ENCODE data around the gene LAMB1.
A peak's percentile ranks its signal among the peaks of the same experiment; 100 is the strongest.

The LAMB1 gene

GRCh38 chr7:107998660-107999480 lies 4.1 kb downstream of the LAMB1 start:
- DNase-seq (ENCODE audit: low read depth in 2 of 2), result no peak

GRCh38 chr7:107998150-107998549 lies 4.8 kb downstream of the LAMB1 start:
- no peak for DNase-seq (ENCODE audit: low read depth in 2 of 2)

DNA sequence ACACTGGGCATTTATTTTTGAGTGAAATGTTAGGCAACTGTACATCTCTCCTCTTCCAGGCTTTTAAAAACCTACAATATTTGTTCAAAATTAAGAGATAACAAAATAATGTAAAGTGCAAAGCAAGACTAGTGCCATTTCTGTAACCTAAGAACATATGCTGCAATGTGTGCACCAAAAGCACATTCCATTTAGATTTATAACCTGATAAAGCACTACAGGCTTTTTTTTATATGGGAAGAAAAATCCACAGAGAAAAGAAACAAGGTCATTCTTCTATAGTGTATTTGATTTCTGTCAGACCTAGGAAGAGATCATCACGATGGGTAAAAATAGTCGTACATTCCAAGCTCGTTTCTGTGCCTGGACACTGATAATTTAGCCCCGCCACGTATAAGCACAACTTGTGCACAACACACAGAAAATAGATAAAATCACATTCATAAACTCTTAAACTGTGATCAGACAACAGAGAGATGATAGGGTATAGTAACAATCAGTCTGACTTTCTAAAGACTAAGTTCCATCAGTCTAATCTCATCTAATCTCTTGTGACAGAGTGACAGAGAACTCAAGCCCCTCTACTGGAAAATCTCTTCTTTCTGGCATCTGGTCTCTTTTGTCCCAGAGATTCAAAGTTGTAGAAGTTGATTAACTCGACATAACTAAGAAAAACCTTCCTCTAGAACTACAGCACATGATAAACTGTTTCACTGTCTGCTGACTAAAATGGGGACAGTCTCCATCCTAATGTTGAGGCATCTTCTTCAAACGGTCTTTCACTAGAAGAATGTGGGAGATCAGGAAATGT lies 6.7 kb downstream of the LAMB1 start:
- DNase-seq (ENCODE audit: low read depth in 2 of 2), result no peak

- DNase-seq (ENCODE audit: low read depth in 2 of 2), result peak; percentile 76 to 80
Observed at GRCh38 chr7:107995184-107996071, 7.5 kb downstream of the LAMB1 start.

DNA sequence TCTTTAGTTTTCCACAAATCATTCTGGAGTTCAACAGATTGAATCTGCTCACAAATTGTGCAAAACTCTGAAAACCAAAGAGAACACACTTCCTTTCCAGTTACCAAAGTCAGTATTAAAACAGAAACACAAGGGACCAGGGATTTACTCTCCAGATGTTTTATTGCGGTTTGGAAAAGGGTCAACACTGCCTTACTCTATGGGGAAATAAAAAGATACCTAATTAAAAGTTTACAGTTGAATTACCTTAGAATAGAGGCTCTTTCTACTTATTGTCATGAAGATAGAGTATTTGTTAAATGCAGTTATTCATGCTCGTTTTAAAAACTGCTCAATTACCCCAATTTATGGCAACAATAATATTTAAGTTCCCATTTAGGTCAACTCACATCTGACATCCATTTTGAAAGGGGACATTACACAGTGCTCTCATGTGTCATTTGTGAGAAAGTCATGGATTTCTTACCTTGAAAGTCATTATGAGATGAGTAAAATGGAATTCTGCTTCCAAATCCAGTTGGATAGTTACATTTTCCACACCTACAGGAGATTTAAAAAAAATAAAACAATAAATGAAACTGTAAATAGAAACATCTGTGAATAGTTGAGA lies 8.4 kb downstream of the LAMB1 start:
- no peak for DNase-seq (ENCODE audit: low read depth in 2 of 2)

GRCh38 chr7:107993891-107994291 lies 9.1 kb downstream of the LAMB1 start:
- DNase-seq (ENCODE audit: low read depth in 2 of 2), result no peak

GRCh38 chr7:107989618-107990373 lies 13.2 kb downstream of the LAMB1 start:
- peak; percentile 70 to 74 for DNase-seq (ENCODE audit: low read depth in 2 of 2)

DNA sequence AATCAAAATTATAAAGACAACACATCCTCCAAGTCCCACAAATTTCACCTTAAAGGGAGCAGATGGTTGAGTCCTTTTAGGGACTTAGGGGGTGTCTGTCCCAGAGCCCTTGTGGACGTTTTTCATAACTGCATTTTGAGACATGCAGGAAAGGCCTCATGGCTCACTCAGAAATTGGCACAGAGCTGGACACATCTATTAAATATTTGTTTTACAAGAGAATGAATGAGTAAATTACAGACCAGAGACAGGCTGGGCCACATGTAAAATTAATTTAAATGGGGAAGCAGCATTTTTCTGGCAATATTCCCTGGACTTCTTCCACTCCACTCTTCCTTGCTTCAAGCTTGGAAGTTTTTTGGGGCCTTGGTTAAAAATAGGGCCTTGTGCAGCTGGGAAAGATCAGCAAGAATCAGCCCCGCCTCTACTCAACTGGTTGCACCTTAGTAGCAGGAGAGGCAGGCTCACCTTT lies 20.0 kb downstream of the LAMB1 start:
- peak in 1 of 2 experiments; percentile 51 for DNase-seq (ENCODE audit: low read depth in 2 of 2)

- no peak for DNase-seq (ENCODE audit: low read depth in 2 of 2)
Observed at GRCh38 chr7:107982042-107982840, 20.7 kb downstream of the LAMB1 start.

DNA sequence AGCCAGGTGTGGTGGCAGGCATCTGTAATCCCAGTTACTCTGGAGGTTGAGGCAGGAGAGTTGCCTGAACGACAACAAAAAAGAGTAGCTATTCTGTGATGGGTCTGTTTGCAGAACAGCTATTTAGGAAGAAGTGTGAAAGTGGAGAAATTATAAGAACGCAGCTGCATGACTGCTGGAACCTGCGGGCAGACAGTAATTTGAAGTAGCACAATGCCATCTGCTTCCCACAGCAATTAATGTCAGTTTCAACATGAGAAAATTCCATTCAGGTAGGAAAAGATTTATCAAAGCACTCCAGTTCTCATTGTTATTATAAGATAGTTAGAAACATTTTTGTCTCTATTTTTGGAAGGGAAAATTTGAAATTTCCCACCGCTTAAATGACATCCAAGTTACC lies 21.5 kb downstream of the LAMB1 start:
- no peak for DNase-seq (ENCODE audit: low read depth in 2 of 2)

DNA sequence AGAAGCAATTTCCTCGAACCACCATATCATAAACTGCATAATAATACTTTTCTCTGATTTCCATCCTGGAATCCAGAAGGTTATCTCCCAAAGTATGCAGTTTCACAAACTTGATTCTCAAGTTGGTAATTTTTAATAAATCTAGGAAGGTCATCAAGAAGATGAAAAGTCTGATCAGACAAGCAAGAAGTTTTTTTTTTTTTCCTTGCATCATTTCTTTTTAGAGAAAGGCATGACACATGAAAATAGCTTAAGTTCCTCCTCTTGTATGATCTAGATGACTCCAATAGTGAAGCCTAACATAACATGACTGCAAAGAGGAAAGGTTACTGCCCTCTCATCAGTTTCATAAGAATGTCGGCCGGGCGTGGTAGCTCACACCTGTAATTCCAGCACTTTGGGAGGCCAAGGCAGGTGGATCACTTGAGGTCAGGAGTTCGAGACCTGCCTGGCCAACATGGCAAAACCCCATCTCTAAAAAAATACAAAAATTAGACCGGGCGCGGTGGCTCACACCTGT lies 22.2 kb downstream of the LAMB1 start:
- no peak for DNase-seq (ENCODE audit: low read depth in 2 of 2)

DNA sequence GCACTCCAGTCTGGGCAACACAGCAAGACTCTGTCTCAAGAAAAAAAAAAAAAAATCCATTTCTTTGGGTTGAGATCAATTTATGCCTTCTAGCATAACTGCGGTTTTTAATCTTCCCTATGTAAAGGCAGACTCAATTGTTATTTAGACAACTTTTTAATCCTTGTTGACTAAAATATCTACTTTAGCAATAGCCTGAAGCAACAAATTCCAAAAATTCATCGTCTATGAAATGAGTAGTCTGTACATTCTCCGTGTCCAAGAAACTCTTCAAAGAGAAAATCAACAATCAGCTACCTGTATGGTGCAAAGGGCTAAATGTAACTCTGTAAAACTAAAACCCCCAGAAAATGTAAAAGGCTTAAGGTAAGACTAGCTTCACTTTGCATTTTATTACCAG lies 22.8 kb downstream of the LAMB1 start:
- no peak for DNase-seq (ENCODE audit: low read depth in 2 of 2)

DNA sequence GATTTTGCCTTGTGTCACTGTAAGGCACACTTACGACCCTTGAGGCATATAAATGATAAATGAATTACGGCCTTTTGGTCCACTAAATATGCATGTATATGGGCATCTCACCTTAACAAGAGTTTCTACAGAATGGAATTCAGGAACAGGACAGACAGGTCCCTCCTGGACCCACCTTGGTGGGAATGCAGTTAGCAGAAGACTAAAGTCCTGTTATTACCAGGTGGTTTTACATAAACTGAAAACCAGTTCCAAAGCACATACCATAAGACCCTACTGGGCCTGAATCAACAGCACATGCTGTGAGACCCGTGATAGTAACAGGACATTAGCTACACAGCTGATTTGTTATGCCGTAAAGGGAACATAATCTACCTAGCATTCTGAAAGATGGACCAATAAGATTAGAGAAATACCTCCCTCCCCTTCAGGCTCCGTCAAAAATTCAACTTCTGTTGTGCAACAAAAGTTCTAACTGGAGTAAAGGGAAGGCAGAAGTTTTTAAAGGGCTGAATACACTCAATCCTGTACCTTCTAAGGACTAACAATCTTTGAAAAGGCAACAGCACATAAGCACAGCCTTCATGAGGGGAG lies 24.0 kb downstream of the LAMB1 start:
- DNase-seq (ENCODE audit: low read depth in 2 of 2), result no peak

DNA sequence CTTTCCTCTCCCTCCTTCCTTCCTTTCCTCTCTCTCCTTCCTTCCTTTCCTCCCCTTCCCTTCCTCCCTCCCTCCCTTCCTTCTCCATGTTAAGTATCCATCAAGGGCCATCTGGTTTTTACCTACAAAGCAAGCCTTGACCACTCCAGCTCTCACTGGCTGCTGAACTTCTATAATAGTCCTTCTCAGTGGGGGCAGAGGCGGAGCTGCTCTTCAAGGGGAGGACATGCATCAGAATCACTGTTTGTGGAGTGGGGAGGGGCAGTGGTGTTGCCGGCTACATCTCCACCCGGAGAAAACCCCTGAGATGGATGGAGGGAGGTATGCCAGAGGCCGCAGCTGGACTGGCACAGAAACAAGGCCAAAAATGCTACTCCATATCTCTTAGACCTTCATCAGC lies 25.9 kb downstream of the LAMB1 start:
- DNase-seq (ENCODE audit: low read depth in 2 of 2), result no peak

GRCh38 chr7:107976620-107977019 lies 26.3 kb downstream of the LAMB1 start:
- no peak for DNase-seq (ENCODE audit: low read depth in 2 of 2)

- DNase-seq (ENCODE audit: low read depth in 2 of 2), result no peak
Observed at GRCh38 chr7:107975394-107976013, 27.5 kb downstream of the LAMB1 start.

GRCh38 chr7:107973861-107974260 lies 29.1 kb downstream of the LAMB1 start:
- DNase-seq (ENCODE audit: low read depth in 2 of 2), result no peak

DNA sequence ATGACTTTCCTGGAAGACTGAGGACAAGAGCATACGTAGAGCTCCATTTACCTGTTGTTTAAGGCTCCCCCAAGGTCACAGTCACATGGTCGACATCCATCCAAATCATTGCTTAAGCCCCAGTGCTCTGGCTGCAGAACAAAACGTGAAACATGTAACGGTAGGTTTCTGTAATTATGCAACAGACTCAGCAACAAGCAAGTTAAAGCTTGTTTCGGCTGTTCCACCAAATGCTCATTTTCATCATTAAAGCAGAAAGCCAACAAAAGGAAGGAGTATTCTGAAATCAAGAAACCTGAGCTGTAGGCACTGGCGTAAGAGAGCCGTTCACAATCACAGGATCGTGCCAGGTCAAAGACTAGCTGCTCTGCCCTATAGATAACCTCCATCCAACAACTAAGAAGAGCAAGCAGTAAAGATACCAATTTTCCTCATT lies 30.0 kb downstream of the LAMB1 start:
- no peak for DNase-seq (ENCODE audit: low read depth in 2 of 2)

DNA sequence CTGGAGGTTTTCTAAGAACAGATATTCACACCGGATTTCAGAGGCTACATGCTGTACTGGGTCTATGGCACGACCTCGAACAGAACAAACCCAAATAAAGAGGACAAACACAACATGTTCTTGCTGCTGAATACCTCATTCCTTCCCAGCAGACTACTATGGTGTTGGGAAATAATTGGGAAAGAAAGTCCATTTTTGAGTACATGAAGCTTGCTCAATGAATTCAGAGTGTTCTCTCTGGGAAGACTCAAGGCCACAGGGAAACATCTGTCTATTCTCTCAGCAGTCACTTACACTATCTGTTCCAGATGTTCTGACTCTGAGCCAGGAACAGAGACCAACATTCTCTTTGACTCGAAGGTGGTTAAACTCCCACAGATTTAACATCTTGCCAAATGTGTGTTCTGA lies 30.9 kb downstream of the LAMB1 start:
- DNase-seq (ENCODE audit: low read depth in 2 of 2), result peak; percentile 97
